Measurements from ENCODE around the gene VPS25.

GRCh38 chr17:42744283-42744805, 28.9 kb upstream of the VPS25 start:
- TF ChIP-seq PTBP1 (IDR thresholded peaks at IDR 0.05; ENCODE audit: low read depth, low read length): no peak
- no peak for TF ChIP-seq GABPA (tag; conservative IDR thresholded peaks at IDR 0.05; ENCODE audit: low read depth)
- TF ChIP-seq HINFP (tag; conservative IDR thresholded peaks at IDR 0.05; ENCODE audit: low read depth): no peak
- no peak for TF ChIP-seq KDM1A (IDR thresholded peaks at IDR 0.05)
- no peak for TF ChIP-seq NR2C2 (CRISPR knock-in tag; IDR thresholded peaks at IDR 0.05)
- peak; percentile 44 for TF ChIP-seq NR2C2 (tag; IDR thresholded peaks at IDR 0.05)
- no peak for TF ChIP-seq ATF3 (IDR thresholded peaks at IDR 0.05)
- TF ChIP-seq ATF3 (CRISPR knock-in tag; conservative IDR thresholded peaks at IDR 0.05): no peak
- TF ChIP-seq, protein P1, sequence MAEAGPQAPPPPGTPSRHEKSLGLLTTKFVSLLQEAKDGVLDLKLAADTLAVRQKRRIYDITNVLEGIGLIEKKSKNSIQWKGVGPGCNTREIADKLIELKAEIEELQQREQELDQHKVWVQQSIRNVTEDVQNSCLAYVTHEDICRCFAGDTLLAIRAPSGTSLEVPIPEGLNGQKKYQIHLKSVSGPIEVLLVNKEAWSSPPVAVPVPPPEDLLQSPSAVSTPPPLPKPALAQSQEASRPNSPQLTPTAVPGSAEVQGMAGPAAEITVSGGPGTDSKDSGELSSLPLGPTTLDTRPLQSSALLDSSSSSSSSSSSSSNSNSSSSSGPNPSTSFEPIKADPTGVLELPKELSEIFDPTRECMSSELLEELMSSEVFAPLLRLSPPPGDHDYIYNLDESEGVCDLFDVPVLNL (CRISPR knock-in tag; IDR thresholded peaks at IDR 0.05; ENCODE audit: low read depth): no peak
- no peak for TF ChIP-seq TCF7L2 (IDR thresholded peaks at IDR 0.05; ENCODE audit: low read depth, low read length)
- no peak for TF ChIP-seq SMAD2 (IDR thresholded peaks at IDR 0.05; ENCODE audit: low read depth, low read length)
- TF ChIP-seq TGIF2 (CRISPR knock-in tag; IDR thresholded peaks at IDR 0.05): no peak
- TF ChIP-seq, protein P2, sequence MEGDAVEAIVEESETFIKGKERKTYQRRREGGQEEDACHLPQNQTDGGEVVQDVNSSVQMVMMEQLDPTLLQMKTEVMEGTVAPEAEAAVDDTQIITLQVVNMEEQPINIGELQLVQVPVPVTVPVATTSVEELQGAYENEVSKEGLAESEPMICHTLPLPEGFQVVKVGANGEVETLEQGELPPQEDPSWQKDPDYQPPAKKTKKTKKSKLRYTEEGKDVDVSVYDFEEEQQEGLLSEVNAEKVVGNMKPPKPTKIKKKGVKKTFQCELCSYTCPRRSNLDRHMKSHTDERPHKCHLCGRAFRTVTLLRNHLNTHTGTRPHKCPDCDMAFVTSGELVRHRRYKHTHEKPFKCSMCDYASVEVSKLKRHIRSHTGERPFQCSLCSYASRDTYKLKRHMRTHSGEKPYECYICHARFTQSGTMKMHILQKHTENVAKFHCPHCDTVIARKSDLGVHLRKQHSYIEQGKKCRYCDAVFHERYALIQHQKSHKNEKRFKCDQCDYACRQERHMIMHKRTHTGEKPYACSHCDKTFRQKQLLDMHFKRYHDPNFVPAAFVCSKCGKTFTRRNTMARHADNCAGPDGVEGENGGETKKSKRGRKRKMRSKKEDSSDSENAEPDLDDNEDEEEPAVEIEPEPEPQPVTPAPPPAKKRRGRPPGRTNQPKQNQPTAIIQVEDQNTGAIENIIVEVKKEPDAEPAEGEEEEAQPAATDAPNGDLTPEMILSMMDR (IDR thresholded peaks at IDR 0.05 in 2 of 3, conservative IDR thresholded peaks at IDR 0.05 in 1 of 3; ENCODE audit: insufficient read depth in 2 of 3, low read depth in 1 of 3, low read length in 3 of 3): peak in 1 of 3 experiments; percentile 29; a peak in 2 of 6 replicates
- TF ChIP-seq JUN (IDR thresholded peaks at IDR 0.05; ENCODE audit: borderline replicate concordance, low read depth, low read length): peak; percentile 62; the same call in 1 of the 2 replicates
- no peak for TF ChIP-seq JUN (CRISPR knock-in tag; IDR thresholded peaks at IDR 0.05; ENCODE audit: borderline replicate concordance)
